ENCODE data around the gene FAM53B.
"Not testable (repeated sequence)": the region's sequence is repeated elsewhere in the genome, so short reads cannot be mapped to it uniquely, and the experiment has no call there.

Gene FAM53B

DNA sequence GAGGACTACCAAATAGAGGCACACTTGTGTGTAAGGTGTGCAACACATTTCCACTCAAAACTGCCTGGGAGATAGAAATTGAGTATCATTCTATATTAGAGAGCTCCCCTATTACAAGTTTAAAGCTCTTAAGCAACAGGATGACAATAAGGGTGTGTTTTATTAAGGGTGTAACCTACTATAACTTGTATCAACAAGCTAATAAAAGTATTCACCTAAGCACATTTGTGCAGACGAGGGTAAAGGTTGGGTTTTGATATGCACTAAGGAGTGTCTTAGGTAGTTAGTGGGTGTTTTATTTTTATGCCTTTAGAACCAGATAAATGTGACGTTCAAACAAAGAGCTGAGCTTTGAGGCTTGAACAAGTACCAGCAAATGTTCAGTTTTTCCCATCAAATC is 2.8 kb upstream of the FAM53B start:
- no peak overlapping the region for H3K27ac ChIP-seq
- TF ChIP-seq, protein P1, sequence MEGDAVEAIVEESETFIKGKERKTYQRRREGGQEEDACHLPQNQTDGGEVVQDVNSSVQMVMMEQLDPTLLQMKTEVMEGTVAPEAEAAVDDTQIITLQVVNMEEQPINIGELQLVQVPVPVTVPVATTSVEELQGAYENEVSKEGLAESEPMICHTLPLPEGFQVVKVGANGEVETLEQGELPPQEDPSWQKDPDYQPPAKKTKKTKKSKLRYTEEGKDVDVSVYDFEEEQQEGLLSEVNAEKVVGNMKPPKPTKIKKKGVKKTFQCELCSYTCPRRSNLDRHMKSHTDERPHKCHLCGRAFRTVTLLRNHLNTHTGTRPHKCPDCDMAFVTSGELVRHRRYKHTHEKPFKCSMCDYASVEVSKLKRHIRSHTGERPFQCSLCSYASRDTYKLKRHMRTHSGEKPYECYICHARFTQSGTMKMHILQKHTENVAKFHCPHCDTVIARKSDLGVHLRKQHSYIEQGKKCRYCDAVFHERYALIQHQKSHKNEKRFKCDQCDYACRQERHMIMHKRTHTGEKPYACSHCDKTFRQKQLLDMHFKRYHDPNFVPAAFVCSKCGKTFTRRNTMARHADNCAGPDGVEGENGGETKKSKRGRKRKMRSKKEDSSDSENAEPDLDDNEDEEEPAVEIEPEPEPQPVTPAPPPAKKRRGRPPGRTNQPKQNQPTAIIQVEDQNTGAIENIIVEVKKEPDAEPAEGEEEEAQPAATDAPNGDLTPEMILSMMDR (IDR thresholded peaks at IDR 0.05): no peak
- no peak for TF ChIP-seq ZFX (IDR thresholded peaks at IDR 0.05; ENCODE audit: borderline replicate concordance)

DNA sequence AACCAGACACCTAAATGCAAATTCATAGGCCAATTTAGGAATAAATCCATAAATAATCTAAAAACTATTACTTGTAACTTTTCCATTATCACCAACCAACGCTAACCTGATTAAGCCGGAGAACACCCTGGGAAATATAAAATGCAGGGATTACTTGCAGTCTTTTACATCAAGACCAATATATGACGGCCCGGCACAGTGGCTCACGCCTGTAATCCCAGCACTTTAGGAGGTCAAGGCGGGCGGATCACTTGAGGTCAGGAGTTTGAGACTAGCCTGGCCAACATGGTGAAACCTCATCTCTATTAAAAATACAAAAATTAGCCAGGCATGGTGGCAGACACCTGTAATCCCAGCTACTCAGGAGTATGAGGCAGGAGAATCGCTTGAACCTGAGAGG is 2.3 kb upstream of the FAM53B start:
- not testable (repeated sequence) for H3K27ac ChIP-seq

DNA sequence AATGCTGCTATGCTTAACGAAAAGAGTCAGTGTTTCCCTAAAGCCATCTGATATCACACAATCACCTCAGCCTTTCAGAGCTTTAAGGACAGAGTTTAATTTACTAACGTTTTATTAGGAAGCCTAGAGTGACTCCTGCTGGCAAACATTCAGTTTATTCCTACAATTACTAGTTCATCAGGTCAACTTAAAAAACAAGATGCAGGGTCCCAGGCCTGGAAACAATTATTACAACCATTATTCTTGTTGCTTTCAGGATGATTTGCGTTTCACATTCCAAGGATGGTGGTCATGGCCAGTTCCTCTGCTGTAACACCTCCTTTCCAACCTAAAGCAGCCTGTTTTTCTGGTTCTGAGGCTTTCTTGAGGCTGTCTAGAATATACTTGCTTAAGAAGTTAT is 1.5 kb upstream of the FAM53B start:
- no peak for TF ChIP-seq ZFX (IDR thresholded peaks at IDR 0.05; ENCODE audit: borderline replicate concordance)
- TF ChIP-seq, protein P1 (IDR thresholded peaks at IDR 0.05): peak; percentile 63
- H3K27ac ChIP-seq: peak overlapping the region; percentile 73

DNA sequence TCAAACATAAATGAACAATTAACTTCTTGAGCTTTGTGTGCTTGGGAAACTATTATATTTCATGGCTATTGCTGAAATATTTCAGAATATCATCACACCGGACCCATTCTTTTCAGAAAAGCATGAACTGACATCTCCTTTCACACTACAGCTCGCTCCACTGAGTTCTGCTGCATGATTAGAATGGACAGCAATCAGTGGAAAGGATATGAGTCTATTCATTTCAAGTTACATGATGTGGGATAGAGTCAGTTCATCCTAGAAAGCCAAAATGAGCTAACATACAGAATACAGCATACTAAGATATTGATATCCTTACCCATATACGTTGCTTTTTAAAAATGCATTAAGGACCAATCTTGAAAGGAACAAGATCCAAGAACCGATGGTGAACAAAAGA is 1.1 kb upstream of the FAM53B start:
- peak overlapping the region; percentile 73 for H3K27ac ChIP-seq
- TF ChIP-seq ZFX (IDR thresholded peaks at IDR 0.05; ENCODE audit: borderline replicate concordance): no peak
- TF ChIP-seq, protein P1 (IDR thresholded peaks at IDR 0.05): no peak

DNA sequence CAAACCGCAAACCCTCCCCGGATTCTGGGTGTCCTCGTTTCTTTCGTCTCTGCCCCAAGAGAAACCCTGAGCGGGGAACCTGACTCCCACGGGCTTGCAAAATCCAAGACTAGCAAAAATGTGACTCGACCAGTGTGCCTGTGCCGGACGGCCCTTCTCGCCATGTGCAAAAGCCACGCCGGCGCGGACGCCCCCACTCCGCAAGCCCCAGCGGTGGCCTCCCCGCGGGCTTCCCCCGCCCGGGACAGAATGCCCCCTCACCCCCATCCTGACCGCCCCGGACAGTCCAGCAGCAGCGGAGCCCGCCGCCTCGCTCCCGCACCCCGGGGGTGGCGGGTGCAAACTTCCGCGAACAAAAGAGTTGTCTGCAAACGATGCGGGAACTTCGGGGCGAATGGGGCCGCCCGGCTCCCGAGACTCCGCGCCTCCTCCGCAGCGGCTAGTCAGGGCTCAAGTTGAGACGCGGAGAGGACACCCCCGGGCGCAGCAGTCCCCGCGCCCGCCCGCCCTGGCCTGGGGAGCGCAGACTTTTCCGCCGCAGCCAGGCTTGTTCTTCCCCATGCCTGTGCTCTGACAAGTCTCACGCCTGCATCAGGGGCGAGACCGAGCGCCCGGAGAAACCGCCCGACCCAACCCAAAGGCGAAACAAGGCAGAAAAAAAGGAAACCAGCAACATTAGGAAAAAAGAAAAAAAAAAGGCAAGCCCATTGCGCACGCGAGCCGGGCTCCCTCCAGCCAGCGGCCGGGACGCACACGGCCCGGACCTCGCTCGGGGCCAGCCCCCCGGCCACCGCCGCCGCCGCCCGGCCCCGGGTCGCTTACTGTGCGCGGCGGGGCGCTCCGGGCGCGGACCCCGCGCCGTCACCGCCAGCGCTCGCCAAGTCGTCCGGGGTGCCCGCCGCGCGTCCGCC is 732 bp downstream of the FAM53B start:
- H3K27ac ChIP-seq: peak overlapping the region; percentile 73
- no peak for TF ChIP-seq ZFX (IDR thresholded peaks at IDR 0.05; ENCODE audit: borderline replicate concordance)
- TF ChIP-seq, protein P1 (IDR thresholded peaks at IDR 0.05): no peak

DNA sequence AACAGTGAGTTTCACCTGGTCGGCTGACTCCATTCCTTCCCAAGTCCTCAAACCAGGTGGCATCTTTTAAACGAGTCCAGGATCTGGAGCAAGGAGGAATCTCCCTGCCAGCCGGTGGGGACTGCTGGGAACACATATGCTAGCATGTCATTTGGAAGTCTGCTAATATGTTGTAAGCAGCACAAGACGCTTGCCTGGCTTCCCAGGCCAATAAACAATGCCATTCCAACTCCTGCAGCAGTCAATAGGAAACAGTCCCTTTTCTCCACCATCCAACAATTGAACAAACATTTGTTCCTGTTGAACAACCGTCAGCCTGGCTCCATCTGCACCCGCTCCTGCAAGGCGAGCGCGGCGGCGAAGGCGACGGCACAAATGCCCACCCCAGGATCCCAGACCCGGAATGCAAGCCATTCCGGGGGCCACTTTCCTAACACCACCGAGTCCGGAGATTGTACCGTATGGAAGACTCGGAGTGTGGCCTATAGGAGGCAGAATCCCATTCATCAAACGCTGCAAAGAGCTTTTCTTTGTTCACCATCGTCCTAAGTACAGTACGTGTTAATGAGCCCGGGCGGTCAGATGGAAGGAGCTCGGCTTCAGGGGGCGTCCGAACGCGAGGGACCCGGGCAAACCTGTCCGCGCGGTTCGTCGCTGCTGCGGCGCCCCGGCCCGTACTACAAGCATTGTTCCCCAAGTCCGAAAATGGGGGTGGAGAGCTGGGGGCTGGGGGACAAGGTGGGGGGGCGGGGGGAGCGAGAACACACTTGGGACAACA is 1.6 kb downstream of the FAM53B start:
- no peak overlapping the region for H3K27ac ChIP-seq
- TF ChIP-seq, protein P1 (IDR thresholded peaks at IDR 0.05): peak; percentile 11; the same call in 1 of the 2 replicates
- TF ChIP-seq ZFX (IDR thresholded peaks at IDR 0.05; ENCODE audit: borderline replicate concordance): no peak

DNA sequence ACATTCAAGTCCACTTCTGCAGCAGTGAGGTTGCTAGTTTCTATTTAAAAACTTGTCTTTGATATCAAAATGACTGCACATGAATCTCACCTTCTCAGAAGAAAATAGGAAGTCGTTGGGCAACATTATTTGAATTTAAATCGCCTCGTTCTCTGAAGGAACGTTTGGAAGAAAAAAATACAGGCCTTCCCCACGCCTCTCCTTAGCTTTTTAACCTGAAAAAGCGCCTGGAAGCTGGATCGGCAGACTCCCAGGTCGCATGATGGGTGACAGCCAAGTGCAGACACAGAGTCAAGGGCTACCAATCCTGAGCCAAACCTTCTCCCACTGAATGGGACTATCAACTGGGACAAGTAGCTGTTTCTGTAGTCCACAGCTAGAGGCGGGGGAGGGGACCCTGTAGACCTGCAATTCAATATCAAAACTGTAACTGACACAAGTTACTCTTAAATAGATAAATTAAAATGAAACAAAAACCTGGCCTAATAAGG is 2.2 kb downstream of the FAM53B start:
- H3K27ac ChIP-seq: no peak overlapping the region
- no peak for TF ChIP-seq ZFX (IDR thresholded peaks at IDR 0.05; ENCODE audit: borderline replicate concordance)
- TF ChIP-seq, protein P1 (IDR thresholded peaks at IDR 0.05): no peak

Measured in 22Rv1 (cell line).